ENCODE data around the gene CDKN1C.

CDKN1C gene

GRCh38 chr11:2839395-2839943, 46.1 kb downstream of the CDKN1C start (continued):
- no peak for TF ChIP-seq ZNF565 (CRISPR knock-in tag; conservative IDR thresholded peaks at IDR 0.05; ENCODE audit: low read depth)

- TF ChIP-seq TOX (CRISPR knock-in tag; IDR thresholded peaks at IDR 0.05; ENCODE audit: borderline replicate concordance) (no peak), PATZ1 (CRISPR knock-in tag; IDR thresholded peaks at IDR 0.05; ENCODE audit: borderline replicate concordance) (no peak), CREB5 (CRISPR knock-in tag; IDR thresholded peaks at IDR 0.05; ENCODE audit: low read depth) (no peak), ARNTL (CRISPR knock-in tag; IDR thresholded peaks at IDR 0.05; ENCODE audit: borderline replicate concordance, low read depth) (no peak), ZFP30 (CRISPR knock-in tag; IDR thresholded peaks at IDR 0.05) (no peak), TSHZ2 (CRISPR knock-in tag; IDR thresholded peaks at IDR 0.05) (no peak), ISL1 (CRISPR knock-in tag; IDR thresholded peaks at IDR 0.05) (no peak), BACH2 (CRISPR knock-in tag; IDR thresholded peaks at IDR 0.05; ENCODE audit: borderline replicate concordance) (no peak), ZNF565 (CRISPR knock-in tag; conservative IDR thresholded peaks at IDR 0.05; ENCODE audit: low read depth) (no peak), GLIS3 (CRISPR knock-in tag; IDR thresholded peaks at IDR 0.05) (no peak), TCF4 (CRISPR knock-in tag; IDR thresholded peaks at IDR 0.05; ENCODE audit: borderline replicate concordance) (no peak)
- no peak for ATAC-seq
Measured at GRCh38 chr11:2838676-2839294, 46.8 kb downstream of the CDKN1C start.

GRCh38 chr11:2838091-2838490, 47.5 kb downstream of the CDKN1C start:
- TF ChIP-seq ZNF565 (CRISPR knock-in tag; conservative IDR thresholded peaks at IDR 0.05; ENCODE audit: low read depth), result no peak
- TF ChIP-seq, protein P1, sequence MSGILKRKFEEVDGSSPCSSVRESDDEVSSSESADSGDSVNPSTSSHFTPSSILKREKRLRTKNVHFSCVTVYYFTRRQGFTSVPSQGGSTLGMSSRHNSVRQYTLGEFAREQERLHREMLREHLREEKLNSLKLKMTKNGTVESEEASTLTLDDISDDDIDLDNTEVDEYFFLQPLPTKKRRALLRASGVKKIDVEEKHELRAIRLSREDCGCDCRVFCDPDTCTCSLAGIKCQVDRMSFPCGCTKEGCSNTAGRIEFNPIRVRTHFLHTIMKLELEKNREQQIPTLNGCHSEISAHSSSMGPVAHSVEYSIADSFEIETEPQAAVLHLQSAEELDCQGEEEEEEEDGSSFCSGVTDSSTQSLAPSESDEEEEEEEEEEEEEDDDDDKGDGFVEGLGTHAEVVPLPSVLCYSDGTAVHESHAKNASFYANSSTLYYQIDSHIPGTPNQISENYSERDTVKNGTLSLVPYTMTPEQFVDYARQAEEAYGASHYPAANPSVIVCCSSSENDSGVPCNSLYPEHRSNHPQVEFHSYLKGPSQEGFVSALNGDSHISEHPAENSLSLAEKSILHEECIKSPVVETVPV (CRISPR knock-in tag; IDR thresholded peaks at IDR 0.05), result no peak
- TF ChIP-seq CREB5 (CRISPR knock-in tag; IDR thresholded peaks at IDR 0.05; ENCODE audit: low read depth), result no peak
- no peak for TF ChIP-seq GLIS3 (CRISPR knock-in tag; IDR thresholded peaks at IDR 0.05)
- TF ChIP-seq TCF4 (CRISPR knock-in tag; IDR thresholded peaks at IDR 0.05; ENCODE audit: borderline replicate concordance), result no peak
- TF ChIP-seq ESRRG (CRISPR knock-in tag; IDR thresholded peaks at IDR 0.05), result no peak
- TF ChIP-seq PATZ1 (CRISPR knock-in tag; IDR thresholded peaks at IDR 0.05; ENCODE audit: borderline replicate concordance), result no peak
- no peak for TF ChIP-seq OSR1 (CRISPR knock-in tag; IDR thresholded peaks at IDR 0.05)
- TF ChIP-seq ZNF70 (CRISPR knock-in tag; IDR thresholded peaks at IDR 0.05), result no peak
- no peak for TF ChIP-seq SNAI2 (CRISPR knock-in tag; IDR thresholded peaks at IDR 0.05)
- TF ChIP-seq ISL1 (CRISPR knock-in tag; IDR thresholded peaks at IDR 0.05), result no peak
- no peak for TF ChIP-seq ARNTL (CRISPR knock-in tag; IDR thresholded peaks at IDR 0.05; ENCODE audit: borderline replicate concordance, low read depth)
- TF ChIP-seq CSDC2 (CRISPR knock-in tag; IDR thresholded peaks at IDR 0.05), result no peak
- no peak for TF ChIP-seq BACH2 (CRISPR knock-in tag; IDR thresholded peaks at IDR 0.05; ENCODE audit: borderline replicate concordance)
- TF ChIP-seq, protein P2, sequence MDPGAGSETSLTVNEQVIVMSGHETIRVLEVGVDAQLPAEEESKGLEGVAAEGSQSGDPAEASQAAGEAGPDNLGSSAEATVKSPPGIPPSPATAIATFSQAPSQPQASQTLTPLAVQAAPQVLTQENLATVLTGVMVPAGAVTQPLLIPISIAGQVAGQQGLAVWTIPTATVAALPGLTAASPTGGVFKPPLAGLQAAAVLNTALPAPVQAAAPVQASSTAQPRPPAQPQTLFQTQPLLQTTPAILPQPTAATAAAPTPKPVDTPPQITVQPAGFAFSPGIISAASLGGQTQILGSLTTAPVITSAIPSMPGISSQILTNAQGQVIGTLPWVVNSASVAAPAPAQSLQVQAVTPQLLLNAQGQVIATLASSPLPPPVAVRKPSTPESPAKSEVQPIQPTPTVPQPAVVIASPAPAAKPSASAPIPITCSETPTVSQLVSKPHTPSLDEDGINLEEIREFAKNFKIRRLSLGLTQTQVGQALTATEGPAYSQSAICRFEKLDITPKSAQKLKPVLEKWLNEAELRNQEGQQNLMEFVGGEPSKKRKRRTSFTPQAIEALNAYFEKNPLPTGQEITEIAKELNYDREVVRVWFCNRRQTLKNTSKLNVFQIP (CRISPR knock-in tag; IDR thresholded peaks at IDR 0.05; ENCODE audit: borderline replicate concordance, low read depth), result no peak
- no peak for TF ChIP-seq RARB (CRISPR knock-in tag; IDR thresholded peaks at IDR 0.05)
- no peak for TF ChIP-seq ZFP30 (CRISPR knock-in tag; IDR thresholded peaks at IDR 0.05)
- no peak for TF ChIP-seq ZNF8 (CRISPR knock-in tag; IDR thresholded peaks at IDR 0.05)
- no peak for TF ChIP-seq PPARA (CRISPR knock-in tag; IDR thresholded peaks at IDR 0.05; ENCODE audit: borderline replicate concordance)
- TF ChIP-seq ZC3H10 (CRISPR knock-in tag; IDR thresholded peaks at IDR 0.05), result no peak
- no peak for ATAC-seq
